Measurements from ENCODE around the gene PMS1. TPM values are rescaled to one million over a fixed set of nuclear protein-coding genes. Genes with fewer than 3 reads are reported as not detected.

PMS1 gene
- total and polyA plus RNA-seq, 9 of the 15 experiments (the other 6 are each of a cell fraction or from before 2014, with no cell fraction given), result 14.5 to 29.8 (median 24.7) TPM

GRCh38 chr2:189782221-189782671, 2.0 kb upstream of the PMS1 start (continued):
- TF ChIP-seq ZBTB7A (IDR thresholded peaks at IDR 0.05; ENCODE audit: borderline replicate concordance, control insufficient read depth, low read depth, low read length) (no peak), KLF16 (IDR thresholded peaks at IDR 0.05) (no peak), BMI1 (IDR thresholded peaks at IDR 0.05; ENCODE audit: low read length) (no peak), ZNF316 (IDR thresholded peaks at IDR 0.05) (peak; percentile 74), CEBPB (tag; IDR thresholded peaks at IDR 0.05) (peak; percentile 87), CEBPG (CRISPR knock-in tag; IDR thresholded peaks at IDR 0.05) (0 out of 2 replicates have a peak, but pooled peaks have one; percentile 10), CEBPG (tag; conservative IDR thresholded peaks at IDR 0.05 in 1 of 2, IDR thresholded peaks at IDR 0.05 in 1 of 2) (peak; percentile 37 to 75; a peak in 3 of 4 replicates), ATF1 (CRISPR knock-in tag; IDR thresholded peaks at IDR 0.05) (no peak), ATF1 (tag; IDR thresholded peaks at IDR 0.05) (no peak)

GRCh38 chr2:189783451-189783926, 761 bp upstream of the PMS1 start:
- ATAC-seq (peak; percentile 16), DNase-seq (ENCODE audit: extremely low read depth in 1 of 4, low spot score in 3 of 4) (peak in 1 of 4 experiments; percentile 9), FAIRE-seq (no peak)
- CTCF ChIA-PET (ENCODE audit: low intra/inter-chr PET ratio), result no interaction called here
- H2AFZ ChIP-seq (ENCODE audit: low read depth, low read length), result peak overlapping the region; percentile 95
- peak overlapping the region; percentile 84 to 96 for H3K9ac ChIP-seq (ENCODE audit: insufficient read depth in 1 of 2, low read depth in 2 of 2, low read length in 2 of 2)
- BruUV-seq (replicated peaks), result TSS peak; percentile 54
- in situ Hi-C loops (cut with MboI) (no loop called here), intact Hi-C loops (cut with micrococcal nuclease) (loop anchor here (10.0 kb wide), 1 partner anchor 401 kb away; a partner anchor contains a TSS)
- peak overlapping the region; percentile 94 for H3K4me2 ChIP-seq (ENCODE audit: insufficient read depth, low read length)
- H3K9me3 ChIP-seq (replicated peaks; ENCODE audit: control insufficient read depth, insufficient read depth, low read depth, low read length), result no peaks in the 10 kb centered on the region
- POLR2A ChIA-PET, result interaction anchor here (0.5 to 1.5 kb wide), 5 partner anchors 13 to 1854 kb away, joined by 3 to 4 read pairs (median 3); no protein-coding TSS in a partner anchor
- WGBS (ENCODE audit: insufficient coverage, low coverage, missing lambda C conversion rate), result 1% methylated on average over 17 of the region's 17 CpGs
- peaks cover 50% of the 10 kb centered on the region for H3K36me3 ChIP-seq (ENCODE audit: control insufficient read depth, insufficient read depth, low read length)
- H3K4me3 ChIP-seq, result peak overlapping the region; percentile 75
- H4K20me1 ChIP-seq (replicated peaks; ENCODE audit: control insufficient read depth, insufficient read depth, low read length), result no peaks in the 10 kb centered on the region
- no peaks in the 10 kb centered on the region for H3K27me3 ChIP-seq (ENCODE audit: control insufficient read depth in 2 of 2, insufficient read depth in 2 of 2, low read length in 2 of 2)
- H3K9me1 ChIP-seq (ENCODE audit: control insufficient read depth, insufficient read depth, low read length), result no peaks in the 10 kb centered on the region
- peaks cover 76% of the 10 kb centered on the region for H3K79me2 ChIP-seq (ENCODE audit: control insufficient read depth, insufficient read depth, low read length)
- H3K27ac ChIP-seq (ENCODE audit: extremely low read depth, low read depth, low read length), result peak overlapping the region; percentile 90
- H3K4me1 ChIP-seq (replicated peaks in 1 of 2; ENCODE audit: control insufficient read depth in 2 of 2, insufficient read depth in 2 of 2, low read length in 2 of 2), result peaks cover 6 to 10% of the 10 kb centered on the region in 2 experiments; a peak in 3 of 5 replicates
- no peak for TF ChIP-seq ZZZ3 (IDR thresholded peaks at IDR 0.05)
- TF ChIP-seq ZNF589 (CRISPR knock-in tag; IDR thresholded peaks at IDR 0.05; ENCODE audit: low read depth), result 0 out of 2 replicates have a peak, but pooled peaks have one; percentile 42
- TF ChIP-seq BRD9 (IDR thresholded peaks at IDR 0.05; ENCODE audit: low read depth, partially characterized antibody), result no peak
- TF ChIP-seq NR2C1 (IDR thresholded peaks at IDR 0.05), result peak; percentile 88
- peak; percentile 80 for TF ChIP-seq NR2C1 (tag; IDR thresholded peaks at IDR 0.05)
- no peak for TF ChIP-seq NR2C2 (CRISPR knock-in tag; IDR thresholded peaks at IDR 0.05)
- TF ChIP-seq NR2C2 (tag; IDR thresholded peaks at IDR 0.05), result peak; percentile 88
- 0 out of 2 replicates have a peak, but pooled peaks have one; percentile 35 for TF ChIP-seq NR1H2 (CRISPR knock-in tag; IDR thresholded peaks at IDR 0.05)
- TF ChIP-seq ETV1 (tag; conservative IDR thresholded peaks at IDR 0.05; ENCODE audit: low read depth), result no peak
